Effector memory CD4-positive, alpha-beta T cell (primary cell): ENCODE measurements around the gene CDO1.
"Not testable (repeated sequence)": the region's sequence is repeated elsewhere in the genome, so short reads cannot be mapped to it uniquely, and the experiment has no call there.

Experiments
- DNase-seq, 3 donors: peaks; one replicate each; pipeline ENCODE4 v3.0.0-alpha.2; 2020
- H3K27ac ChIP-seq: 2 replicates; pipeline ENCODE4 v1.7.0; 2013; ENCODE audit warnings: mild to moderate bottlenecking, low read length, moderate library complexity; ENCODE audit not compliant: insufficient read depth, poor library complexity, severe bottlenecking
- H3K27me3 ChIP-seq: replicated peaks from 2 replicates; pipeline ENCODE4 v1.7.0; 2013; ENCODE audit warnings: mild to moderate bottlenecking, low read length; ENCODE audit not compliant: insufficient read depth, control insufficient read depth, poor library complexity, severe bottlenecking
- H3K36me3 ChIP-seq: 2 replicates; pipeline ENCODE4 v1.7.0; 2013; ENCODE audit warnings: mild to moderate bottlenecking, low read length, moderate library complexity; ENCODE audit not compliant: control insufficient read depth, insufficient read depth
- H3K4me1 ChIP-seq: 2 replicates; pipeline ENCODE4 v1.7.0; 2013; ENCODE audit warnings: low read length, mild to moderate bottlenecking; ENCODE audit not compliant: control insufficient read depth, insufficient read depth, poor library complexity, severe bottlenecking
- H3K4me3 ChIP-seq: 2 replicates; pipeline ENCODE4 v1.7.0; 2013; ENCODE audit warnings: low read length, low read depth, mild to moderate bottlenecking; ENCODE audit not compliant: insufficient read depth, poor library complexity, severe bottlenecking
- H3K9me3 ChIP-seq: 2 replicates; pipeline ENCODE4 v1.7.0; 2013; ENCODE audit warnings: mild to moderate bottlenecking, low read length, moderate library complexity; ENCODE audit not compliant: control insufficient read depth

CDO1 gene

DNA sequence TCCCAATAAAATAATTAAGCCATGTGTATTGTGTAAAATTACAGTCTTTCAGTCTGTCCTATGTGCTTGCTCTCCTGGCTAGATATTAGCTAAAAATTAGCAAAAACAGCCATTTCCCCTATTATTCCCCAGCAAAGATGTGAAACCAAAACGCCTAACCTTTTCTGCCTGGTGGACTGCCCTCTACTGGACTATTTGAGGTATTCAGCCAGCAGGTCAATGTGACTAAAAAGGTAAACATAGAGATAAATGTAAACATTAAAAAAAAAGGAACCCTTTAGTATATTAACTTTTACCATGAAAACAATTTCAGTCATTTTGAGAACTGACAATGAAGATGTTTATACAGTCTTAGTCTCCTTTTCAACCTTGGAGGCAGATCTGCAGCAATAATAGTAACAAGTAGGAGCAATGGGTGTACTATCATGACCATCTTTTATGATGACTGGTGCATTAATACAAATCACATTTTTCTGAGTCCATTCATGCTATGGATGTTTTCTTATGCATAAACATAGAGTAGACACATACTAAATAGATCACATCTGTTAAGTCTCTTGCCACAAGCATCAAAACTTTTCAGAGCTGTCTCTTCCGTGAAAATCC, 14.8 kb upstream of the CDO1 start:
- no peaks in the 10 kb centered on the region for H3K9me3 ChIP-seq
- H3K27me3 ChIP-seq = no peaks in the 10 kb centered on the region
- H3K4me3 ChIP-seq = no peak overlapping the region
- no peak overlapping the region for H3K27ac ChIP-seq
- no peaks in the 10 kb centered on the region for H3K4me1 ChIP-seq
- H3K36me3 ChIP-seq = peaks cover 44% of the 10 kb centered on the region
- DNase-seq = no peak

DNA sequence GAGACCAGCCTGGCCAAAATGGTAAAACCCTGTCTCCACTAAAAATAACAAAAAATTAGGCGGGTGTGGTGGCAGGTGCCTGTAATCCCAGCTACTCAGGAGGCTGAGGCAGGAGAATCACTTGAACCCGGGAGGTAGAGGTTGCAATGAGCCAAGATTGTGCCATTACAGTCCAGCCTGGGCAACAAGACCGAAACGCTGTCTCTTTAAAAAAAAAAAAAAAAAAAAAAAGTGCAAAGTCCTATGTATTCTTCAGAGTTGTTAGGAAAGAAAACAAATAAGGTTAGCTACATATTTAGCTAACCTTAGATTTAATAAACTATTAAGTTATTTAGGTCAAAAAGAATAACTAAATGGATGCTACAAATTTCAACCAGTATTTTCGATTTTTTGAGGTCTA, 13.5 kb upstream of the CDO1 start:
- Histone ChIP-seq H3K4me1 (no peaks in the 10 kb centered on the region), H3K9me3 (no peaks in the 10 kb centered on the region), H3K27me3 (no peaks in the 10 kb centered on the region), H3K4me3 (no peak overlapping the region), H3K27ac (no peak overlapping the region), H3K36me3 (peaks cover 44% of the 10 kb centered on the region)
- no peak for DNase-seq

DNA sequence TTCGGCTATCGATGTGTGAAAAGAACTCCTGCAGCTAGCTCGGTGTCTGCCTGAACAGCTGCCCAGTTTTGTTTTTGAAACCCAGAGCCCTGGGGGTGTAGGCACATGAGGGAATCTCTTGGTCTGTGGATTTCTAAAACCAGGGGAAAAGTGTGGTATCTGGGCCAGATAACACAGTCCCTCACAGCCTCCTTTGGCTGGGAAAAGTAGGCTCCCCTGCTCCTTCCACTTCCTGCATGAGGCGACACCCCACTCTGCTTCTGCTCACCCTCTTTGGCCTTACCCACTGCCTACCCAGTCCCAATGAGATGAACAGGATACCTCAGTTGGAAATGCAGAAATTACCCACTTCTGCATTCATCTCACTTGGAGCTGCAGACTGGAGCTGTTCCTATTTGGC, 9.5 kb upstream of the CDO1 start:
- Histone ChIP-seq H3K9me3 (no peaks in the 10 kb centered on the region), H3K36me3 (peaks cover 17% of the 10 kb centered on the region), H3K27me3 (no peaks in the 10 kb centered on the region), H3K4me1 (no peaks in the 10 kb centered on the region), H3K27ac (no peak overlapping the region), H3K4me3 (no peak overlapping the region)
- DNase-seq = no peak

DNA sequence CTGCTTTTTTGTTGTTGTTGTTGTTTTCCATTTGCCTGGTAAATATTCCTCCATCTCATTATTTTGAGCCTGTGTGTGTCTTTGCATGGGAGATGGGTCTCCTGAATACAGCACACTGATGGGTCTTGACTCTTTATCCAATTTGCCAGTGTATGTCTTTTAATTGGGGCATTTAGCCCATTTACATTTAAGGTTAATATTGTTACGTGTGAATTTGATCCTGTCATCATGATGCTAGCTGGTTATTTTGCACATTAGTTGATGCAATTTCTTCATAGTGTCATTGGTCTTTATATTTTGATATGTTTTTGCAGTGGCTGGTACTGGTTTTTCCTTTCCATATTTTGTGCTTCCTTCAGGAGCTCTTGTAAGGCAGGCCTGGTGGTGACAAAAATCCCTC, 8.5 kb upstream of the CDO1 start:
- not testable (repeated sequence) for H3K4me1 ChIP-seq, DNase-seq, H3K27me3 ChIP-seq, H3K27ac ChIP-seq, H3K9me3 ChIP-seq, H3K4me3 ChIP-seq
- peaks cover 17% of the 10 kb centered on the region for H3K36me3 ChIP-seq

DNA sequence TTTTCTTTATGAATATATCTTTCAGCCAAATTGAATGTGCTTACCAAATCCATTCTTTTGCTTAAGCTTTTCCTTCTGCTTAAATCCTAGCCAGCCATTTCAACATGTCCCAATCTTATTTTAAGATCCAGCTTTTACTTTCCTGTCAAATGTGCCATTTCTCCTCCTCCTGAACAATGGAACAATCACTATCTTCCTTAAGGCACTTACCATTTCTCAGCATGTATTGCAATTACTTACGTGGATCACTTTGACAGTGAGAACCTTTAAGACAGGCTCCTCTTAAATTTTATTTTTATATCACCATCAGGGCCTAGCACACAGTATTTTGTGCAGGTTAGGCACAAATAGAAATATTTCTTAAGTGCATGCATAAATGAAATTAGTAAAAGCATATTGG, 4.4 kb upstream of the CDO1 start:
- Histone ChIP-seq H3K27ac (no peak overlapping the region), H3K4me1 (peaks cover 10% of the 10 kb centered on the region), H3K27me3 (peaks cover 14% of the 10 kb centered on the region), H3K9me3 (no peaks in the 10 kb centered on the region), H3K36me3 (no peaks in the 10 kb centered on the region), H3K4me3 (no peak overlapping the region)
- DNase-seq = no peak

- no peak for DNase-seq
- Histone ChIP-seq H3K27ac (no peak overlapping the region), H3K4me3 (no peak overlapping the region), H3K36me3 (no peaks in the 10 kb centered on the region), H3K4me1 (peaks cover 13% of the 10 kb centered on the region), H3K9me3 (no peaks in the 10 kb centered on the region), H3K27me3 (peaks cover 30% of the 10 kb centered on the region)
Measured at GRCh38 chr5:115818821-115819220, 2.4 kb upstream of the CDO1 start.

DNA sequence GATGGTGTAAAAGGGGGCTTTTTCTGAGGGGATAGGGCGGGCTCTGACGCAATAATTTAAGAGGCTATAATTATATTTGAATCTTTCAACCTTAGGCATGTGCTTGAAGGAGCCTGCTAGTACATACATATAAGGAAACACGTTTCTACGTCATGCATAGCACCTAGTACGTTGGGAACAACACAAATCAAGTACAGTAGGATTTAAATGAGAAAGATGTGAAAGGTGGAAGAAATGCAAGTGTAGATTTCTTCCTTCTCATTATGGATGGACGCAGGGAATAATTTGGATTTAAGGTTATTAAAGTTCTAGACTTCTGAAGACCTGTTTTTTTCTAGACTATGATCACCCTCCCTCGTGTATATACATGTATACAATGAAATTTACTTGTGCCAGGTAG, 927 bp upstream of the CDO1 start:
- no peak for DNase-seq
- Histone ChIP-seq H3K36me3 (no peaks in the 10 kb centered on the region), H3K4me3 (no peak overlapping the region), H3K27me3 (peaks cover 30% of the 10 kb centered on the region), H3K9me3 (no peaks in the 10 kb centered on the region), H3K27ac (no peak overlapping the region), H3K4me1 (peaks cover 13% of the 10 kb centered on the region)

GRCh38 chr5:115815693-115816225, 700 bp downstream of the CDO1 start:
- no peaks in the 10 kb centered on the region for H3K9me3 ChIP-seq
- no peak overlapping the region for H3K27ac ChIP-seq
- H3K36me3 ChIP-seq = no peaks in the 10 kb centered on the region
- no peak for DNase-seq
- peaks cover 13% of the 10 kb centered on the region for H3K4me1 ChIP-seq
- peaks cover 37% of the 10 kb centered on the region for H3K27me3 ChIP-seq
- H3K4me3 ChIP-seq = peak overlapping the region; percentile 39

- DNase-seq = no peak
- Histone ChIP-seq H3K4me3 (no peak overlapping the region), H3K27ac (no peak overlapping the region), H3K9me3 (no peaks in the 10 kb centered on the region), H3K27me3 (peaks cover 37% of the 10 kb centered on the region), H3K4me1 (peaks cover 13% of the 10 kb centered on the region), H3K36me3 (no peaks in the 10 kb centered on the region)
Measured at GRCh38 chr5:115815006-115815692, 1.3 kb downstream of the CDO1 start.

GRCh38 chr5:115813719-115814118, 2.7 kb downstream of the CDO1 start:
- H3K9me3 ChIP-seq = no peaks in the 10 kb centered on the region
- H3K27ac ChIP-seq = no peak overlapping the region
- no peaks in the 10 kb centered on the region for H3K36me3 ChIP-seq
- peaks cover 33% of the 10 kb centered on the region for H3K27me3 ChIP-seq
- DNase-seq = no peak
- H3K4me3 ChIP-seq = no peak overlapping the region
- H3K4me1 ChIP-seq = peaks cover 13% of the 10 kb centered on the region
